ENCODE results near the gene SPATS2L. TPM values are rescaled to one million over a fixed set of nuclear protein-coding genes. Genes with fewer than 3 reads are reported as not detected.

Gene SPATS2L
- polyA plus RNA-seq, 2 of the 4 experiments (the other 2 are of a cell fraction) = 85.2 to 202 TPM

DNA sequence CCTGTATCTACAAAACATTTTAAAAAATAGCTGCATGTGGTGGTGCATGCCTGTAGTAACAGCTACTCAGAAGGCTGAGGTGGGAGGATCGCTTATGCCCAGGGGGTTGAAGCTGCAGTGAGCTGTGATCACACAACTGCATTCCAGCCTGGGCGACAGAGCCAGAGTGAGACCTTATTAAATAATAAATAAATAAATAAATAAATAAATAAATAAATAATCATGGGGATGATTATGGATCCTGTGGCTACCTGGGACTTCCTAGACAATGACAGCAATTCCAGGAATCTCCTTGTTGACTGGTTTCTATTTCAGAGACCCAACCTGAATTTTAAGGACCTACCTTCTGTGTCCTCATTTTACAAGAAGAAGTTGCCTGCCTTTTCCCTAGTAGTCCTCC, 111.9 kb downstream of the SPATS2L start:
- CTCF ChIA-PET = no interaction called here
- POLR2A ChIA-PET = no interaction called here
- no peaks in the 10 kb centered on the region for H3K9me3 ChIP-seq
- H3K4me2 ChIP-seq = no peak overlapping the region
- WGBS (ENCODE audit: missing lambda C conversion rate) = 87% methylated on average over 2 of the region's 2 CpGs
- peaks cover 5% of the 10 kb centered on the region; the same call in 2 of the 3 replicates for H3K4me1 ChIP-seq
- ATAC-seq (no peak), FAIRE-seq (no peak), DNase-seq (ENCODE audit: low read depth in 1 of 2, low spot score in 1 of 2) (no peak)
- H3K4me3 ChIP-seq = no peak overlapping the region
- TF ChIP-seq TFCP2L1 (CRISPR knock-in tag; IDR thresholded peaks at IDR 0.05) (no peak), ZC3H11A (IDR thresholded peaks at IDR 0.05) (peak; percentile 67)
- no peak overlapping the region for H3K27ac ChIP-seq

DNA sequence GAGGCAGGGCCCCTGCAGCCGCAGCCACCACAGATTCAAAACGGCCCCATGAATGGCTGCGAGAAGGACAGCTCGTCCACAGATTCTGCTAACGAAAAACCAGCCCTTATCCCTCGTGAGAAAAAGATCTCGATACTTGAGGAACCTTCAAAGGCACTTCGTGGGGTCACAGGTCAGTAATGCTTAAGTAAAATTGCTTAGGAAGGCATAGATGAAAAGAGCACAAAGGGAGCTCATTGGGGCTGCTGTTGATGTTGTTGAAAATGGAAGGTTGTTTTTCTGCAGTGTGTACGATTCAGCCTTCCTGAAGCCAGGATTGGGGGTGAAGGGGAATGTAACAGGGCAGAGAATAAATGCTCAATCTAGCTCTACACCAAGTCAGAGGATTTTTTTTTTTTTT, 112.8 kb downstream of the SPATS2L start:
- no peak for ATAC-seq
- TF ChIP-seq ZNF302 (CRISPR knock-in tag; IDR thresholded peaks at IDR 0.05) = no peak
- no peak for TF ChIP-seq POLR2AphosphoS2 (conservative IDR thresholded peaks at IDR 0.05; ENCODE audit: low read length)
- no peak for TF ChIP-seq FOSL2 (IDR thresholded peaks at IDR 0.05)
- TF ChIP-seq FOSL2 (CRISPR knock-in tag; IDR thresholded peaks at IDR 0.05) = no peak
- TF ChIP-seq HEYL (CRISPR knock-in tag; IDR thresholded peaks at IDR 0.05) = no peak
- TF ChIP-seq, protein P1, sequence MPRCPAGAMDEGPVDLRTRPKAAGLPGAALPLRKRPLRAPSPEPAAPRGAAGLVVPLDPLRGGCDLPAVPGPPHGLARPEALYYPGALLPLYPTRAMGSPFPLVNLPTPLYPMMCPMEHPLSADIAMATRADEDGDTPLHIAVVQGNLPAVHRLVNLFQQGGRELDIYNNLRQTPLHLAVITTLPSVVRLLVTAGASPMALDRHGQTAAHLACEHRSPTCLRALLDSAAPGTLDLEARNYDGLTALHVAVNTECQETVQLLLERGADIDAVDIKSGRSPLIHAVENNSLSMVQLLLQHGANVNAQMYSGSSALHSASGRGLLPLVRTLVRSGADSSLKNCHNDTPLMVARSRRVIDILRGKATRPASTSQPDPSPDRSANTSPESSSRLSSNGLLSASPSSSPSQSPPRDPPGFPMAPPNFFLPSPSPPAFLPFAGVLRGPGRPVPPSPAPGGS (IDR thresholded peaks at IDR 0.05) = no peak
- TF ChIP-seq, protein P2, sequence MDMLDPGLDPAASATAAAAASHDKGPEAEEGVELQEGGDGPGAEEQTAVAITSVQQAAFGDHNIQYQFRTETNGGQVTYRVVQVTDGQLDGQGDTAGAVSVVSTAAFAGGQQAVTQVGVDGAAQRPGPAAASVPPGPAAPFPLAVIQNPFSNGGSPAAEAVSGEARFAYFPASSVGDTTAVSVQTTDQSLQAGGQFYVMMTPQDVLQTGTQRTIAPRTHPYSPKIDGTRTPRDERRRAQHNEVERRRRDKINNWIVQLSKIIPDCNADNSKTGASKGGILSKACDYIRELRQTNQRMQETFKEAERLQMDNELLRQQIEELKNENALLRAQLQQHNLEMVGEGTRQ (IDR thresholded peaks at IDR 0.05) = no peak
- TF ChIP-seq CBX2 (IDR thresholded peaks at IDR 0.05; ENCODE audit: borderline replicate concordance, low read depth) = no peak
- TF ChIP-seq, protein P3, sequence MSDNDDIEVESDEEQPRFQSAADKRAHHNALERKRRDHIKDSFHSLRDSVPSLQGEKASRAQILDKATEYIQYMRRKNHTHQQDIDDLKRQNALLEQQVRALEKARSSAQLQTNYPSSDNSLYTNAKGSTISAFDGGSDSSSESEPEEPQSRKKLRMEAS (IDR thresholded peaks at IDR 0.05) = no peak
- no peak for TF ChIP-seq RFX5 (IDR thresholded peaks at IDR 0.05)
- TF ChIP-seq EHF (CRISPR knock-in tag; IDR thresholded peaks at IDR 0.05) = no peak
- no peak for TF ChIP-seq CHD4 (IDR thresholded peaks at IDR 0.05; ENCODE audit: borderline replicate concordance)
- no peak for TF ChIP-seq EP300 (IDR thresholded peaks at IDR 0.05)
- CTCF ChIA-PET = interaction anchor here (0.6 to 1.1 kb wide), 2 partner anchors 90 to 1623 kb away, joined by 3 read pairs; partner anchors contain the start of gene KCTD18
- Histone ChIP-seq H3K4me2 (no peak overlapping the region), H3K9me3 (no peaks in the 10 kb centered on the region), H3K27ac (no peak overlapping the region), H3K4me3 (no peak overlapping the region), H3K4me1 (peaks cover 5% of the 10 kb centered on the region; the same call in 2 of the 3 replicates)
- no peak for FAIRE-seq
- WGBS (ENCODE audit: missing lambda C conversion rate) = 90% methylated on average over 9 of the region's 9 CpGs
- POLR2A ChIA-PET = no interaction called here
- no peak for DNase-seq (ENCODE audit: low read depth in 1 of 2, low spot score in 1 of 2)

DNA sequence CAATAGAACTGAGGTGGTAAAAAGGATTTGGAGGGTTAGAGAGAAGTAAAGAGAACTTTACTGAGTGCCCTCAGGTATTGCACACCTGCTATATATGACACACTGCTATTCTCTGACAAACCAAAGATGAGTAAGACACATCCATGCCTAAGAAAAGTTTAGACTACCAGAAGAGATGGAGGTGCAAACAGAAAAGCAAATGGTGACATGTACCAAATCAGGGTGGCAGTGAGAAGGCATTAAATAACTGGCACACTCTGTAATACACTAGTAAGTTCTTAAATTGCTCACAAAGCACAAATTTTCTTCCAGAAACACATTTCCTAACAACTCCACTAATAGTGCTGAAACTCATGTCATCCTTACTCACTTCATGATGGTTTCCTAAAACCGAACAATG, 114.8 kb downstream of the SPATS2L start:
- no peak overlapping the region for H3K4me3 ChIP-seq
- ATAC-seq (no peak), FAIRE-seq (no peak), DNase-seq (ENCODE audit: low read depth in 1 of 2, low spot score in 1 of 2) (no peak)
- no peak overlapping the region for H3K27ac ChIP-seq
- CTCF ChIA-PET = no interaction called here
- no peak overlapping the region for H3K4me2 ChIP-seq
- peaks cover 5% of the 10 kb centered on the region; the same call in 2 of the 3 replicates for H3K4me1 ChIP-seq
- WGBS (ENCODE audit: missing lambda C conversion rate) = 91% methylated on average over 1 of the region's 1 CpG
- POLR2A ChIA-PET = no interaction called here
- TF ChIP-seq EHF (CRISPR knock-in tag; IDR thresholded peaks at IDR 0.05) (no peak), CHD2 (IDR thresholded peaks at IDR 0.05; ENCODE audit: low read length, partially characterized antibody) (no peak)
- no peaks in the 10 kb centered on the region for H3K9me3 ChIP-seq

DNA sequence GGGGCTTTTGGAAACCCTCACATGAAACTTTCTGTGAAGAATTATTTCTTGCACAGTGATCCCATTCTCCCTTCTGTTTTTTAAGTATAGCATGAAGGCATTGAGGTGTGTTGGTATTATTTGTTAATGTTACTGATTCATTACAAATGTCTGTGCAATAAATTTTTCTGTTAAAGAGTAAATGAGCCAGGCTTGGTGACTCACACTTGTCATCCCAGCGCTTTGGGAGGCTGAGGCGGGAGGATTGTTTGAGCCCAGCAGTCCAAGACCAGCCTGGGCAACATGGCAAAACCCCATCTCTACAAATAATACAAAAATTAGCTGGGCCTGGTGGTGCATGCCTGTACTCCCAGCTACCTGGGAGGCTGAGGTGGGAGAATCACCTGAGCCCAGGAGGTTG, 115.6 kb downstream of the SPATS2L start:
- WGBS (ENCODE audit: missing lambda C conversion rate) = 79% methylated on average over 2 of the region's 2 CpGs
- Histone ChIP-seq H3K4me3 (no peak overlapping the region), H3K27ac (no peak overlapping the region), H3K9me3 (no peaks in the 10 kb centered on the region), H3K4me2 (no peak overlapping the region), H3K4me1 (peaks cover 5% of the 10 kb centered on the region; the same call in 2 of the 3 replicates)
- ChIA-PET CTCF (interaction anchor here (0.9 kb wide), 1 partner anchor 50 kb away, joined by 4 read pairs; no protein-coding TSS in a partner anchor), POLR2A (no interaction called here)
- ATAC-seq (no peak), FAIRE-seq (no peak), DNase-seq (ENCODE audit: low read depth in 1 of 2, low spot score in 1 of 2) (no peak)
- no peak for TF ChIP-seq HOXB5 (CRISPR knock-in tag; IDR thresholded peaks at IDR 0.05)
- TF ChIP-seq TP53 (CRISPR knock-in tag; IDR thresholded peaks at IDR 0.05) = no peak
- TF ChIP-seq, protein P4, sequence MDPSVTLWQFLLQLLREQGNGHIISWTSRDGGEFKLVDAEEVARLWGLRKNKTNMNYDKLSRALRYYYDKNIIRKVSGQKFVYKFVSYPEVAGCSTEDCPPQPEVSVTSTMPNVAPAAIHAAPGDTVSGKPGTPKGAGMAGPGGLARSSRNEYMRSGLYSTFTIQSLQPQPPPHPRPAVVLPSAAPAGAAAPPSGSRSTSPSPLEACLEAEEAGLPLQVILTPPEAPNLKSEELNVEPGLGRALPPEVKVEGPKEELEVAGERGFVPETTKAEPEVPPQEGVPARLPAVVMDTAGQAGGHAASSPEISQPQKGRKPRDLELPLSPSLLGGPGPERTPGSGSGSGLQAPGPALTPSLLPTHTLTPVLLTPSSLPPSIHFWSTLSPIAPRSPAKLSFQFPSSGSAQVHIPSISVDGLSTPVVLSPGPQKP (IDR thresholded peaks at IDR 0.05; ENCODE audit: low read depth, low read length) = no peak
- TF ChIP-seq, protein P5, sequence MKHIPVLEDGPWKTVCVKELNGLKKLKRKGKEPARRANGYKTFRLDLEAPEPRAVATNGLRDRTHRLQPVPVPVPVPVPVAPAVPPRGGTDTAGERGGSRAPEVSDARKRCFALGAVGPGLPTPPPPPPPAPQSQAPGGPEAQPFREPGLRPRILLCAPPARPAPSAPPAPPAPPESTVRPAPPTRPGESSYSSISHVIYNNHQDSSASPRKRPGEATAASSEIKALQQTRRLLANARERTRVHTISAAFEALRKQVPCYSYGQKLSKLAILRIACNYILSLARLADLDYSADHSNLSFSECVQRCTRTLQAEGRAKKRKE (CRISPR knock-in tag; IDR thresholded peaks at IDR 0.05; ENCODE audit: low read depth) = no peak
- no peak for TF ChIP-seq PHF8 (IDR thresholded peaks at IDR 0.05; ENCODE audit: borderline replicate concordance, low read depth)
- TF ChIP-seq HDAC2 (IDR thresholded peaks at IDR 0.05) = no peak
- TF ChIP-seq FOSB (CRISPR knock-in tag; IDR thresholded peaks at IDR 0.05) = no peak
- no peak for TF ChIP-seq ESRRA (IDR thresholded peaks at IDR 0.05; ENCODE audit: borderline replicate concordance, low read length)
- TF ChIP-seq, protein P2 (IDR thresholded peaks at IDR 0.05) = no peak
- no peak for TF ChIP-seq MAFK (IDR thresholded peaks at IDR 0.05; ENCODE audit: partially characterized antibody)
- TF ChIP-seq NPAS2 (CRISPR knock-in tag; IDR thresholded peaks at IDR 0.05; ENCODE audit: borderline replicate concordance) = no peak
- no peak for TF ChIP-seq RAD21 (conservative IDR thresholded peaks at IDR 0.05 in 1 of 2, IDR thresholded peaks at IDR 0.05 in 1 of 2)
- TF ChIP-seq NFE2L2 (conservative IDR thresholded peaks at IDR 0.05; ENCODE audit: low read length) = no peak
- no peak for TF ChIP-seq FOSL2 (IDR thresholded peaks at IDR 0.05)
- no peak for TF ChIP-seq FOSL2 (CRISPR knock-in tag; IDR thresholded peaks at IDR 0.05)

Data from A549 (cell line).